GM12875 (cell line): Measurements from ENCODE around the gene TAF11L13.

Source experiments
- H3K4me3 ChIP-seq: one replicate; pipeline ENCODE4 v1.5.1; 2011; ENCODE audit warnings: low read depth, low read length, control low read depth
- CTCF ChIP-seq: IDR thresholded peaks from 2 replicates; pipeline ENCODE4 v1.5.1; 2011; ENCODE audit warnings: low read depth, mild to moderate bottlenecking, control low read depth, inconsistent platforms, low read length, moderate library complexity, borderline replicate concordance; ENCODE audit not compliant: insufficient read depth

The TAF11L13 gene

GRCh38 chr5:17670353-17670752 lies 38.5 kb downstream of the TAF11L13 start:
- no peak for TF ChIP-seq CTCF
- H3K4me3 ChIP-seq: no peak overlapping the region

- no peak for TF ChIP-seq CTCF
- H3K4me3 ChIP-seq: no peak overlapping the region
Measured at GRCh38 chr5:17678751-17679324, 47.0 kb downstream of the TAF11L13 start.

GRCh38 chr5:17679597-17680203 lies 47.8 kb downstream of the TAF11L13 start:
- H3K4me3 ChIP-seq: no peak overlapping the region
- TF ChIP-seq CTCF: no peak

- no peak for TF ChIP-seq CTCF
- no peak overlapping the region for H3K4me3 ChIP-seq
Measured at GRCh38 chr5:17680737-17681136, 48.8 kb downstream of the TAF11L13 start.
